ENCODE measurements around the gene SLK.

SLK gene

GRCh38 chr10:103930881-103931280, 36.1 kb upstream of the SLK start:
- DNase-seq (ENCODE audit: low spot score) = no peak
- H3K27me3 Mint-ChIP-seq (ENCODE audit: low read depth) = peaks cover 9% of the 10 kb centered on the region
- no peaks in the 10 kb centered on the region for H3K4me1 Mint-ChIP-seq (ENCODE audit: low read depth)
- H3K27ac Mint-ChIP-seq = no peak overlapping the region
- H3K36me3 Mint-ChIP-seq (ENCODE audit: low read depth) = no peaks in the 10 kb centered on the region
- H3K9me3 Mint-ChIP-seq = no peaks in the 10 kb centered on the region
- no peak overlapping the region for H3K4me3 Mint-ChIP-seq

GRCh38 chr10:103931603-103932002, 35.3 kb upstream of the SLK start:
- DNase-seq (ENCODE audit: low spot score) = no peak

GRCh38 chr10:103932271-103932670, 34.7 kb upstream of the SLK start:
- H3K27ac Mint-ChIP-seq = no peak overlapping the region
- DNase-seq (ENCODE audit: low spot score) = no peak
- no peaks in the 10 kb centered on the region for H3K9me3 Mint-ChIP-seq
- no peak overlapping the region for H3K4me3 Mint-ChIP-seq
- H3K36me3 Mint-ChIP-seq (ENCODE audit: low read depth) = no peaks in the 10 kb centered on the region
- peaks cover 6% of the 10 kb centered on the region for H3K27me3 Mint-ChIP-seq (ENCODE audit: low read depth)
- no peaks in the 10 kb centered on the region for H3K4me1 Mint-ChIP-seq (ENCODE audit: low read depth)

More at GRCh38 chr10:103931603-103932002, 35.3 kb upstream of the SLK start:
- Mint-ChIP-seq H3K27me3 (ENCODE audit: low read depth) (peaks cover 6% of the 10 kb centered on the region), H3K9me3 (no peaks in the 10 kb centered on the region), H3K36me3 (ENCODE audit: low read depth) (no peaks in the 10 kb centered on the region), H3K4me3 (no peak overlapping the region), H3K4me1 (ENCODE audit: low read depth) (no peaks in the 10 kb centered on the region), H3K27ac (no peak overlapping the region)

DNA sequence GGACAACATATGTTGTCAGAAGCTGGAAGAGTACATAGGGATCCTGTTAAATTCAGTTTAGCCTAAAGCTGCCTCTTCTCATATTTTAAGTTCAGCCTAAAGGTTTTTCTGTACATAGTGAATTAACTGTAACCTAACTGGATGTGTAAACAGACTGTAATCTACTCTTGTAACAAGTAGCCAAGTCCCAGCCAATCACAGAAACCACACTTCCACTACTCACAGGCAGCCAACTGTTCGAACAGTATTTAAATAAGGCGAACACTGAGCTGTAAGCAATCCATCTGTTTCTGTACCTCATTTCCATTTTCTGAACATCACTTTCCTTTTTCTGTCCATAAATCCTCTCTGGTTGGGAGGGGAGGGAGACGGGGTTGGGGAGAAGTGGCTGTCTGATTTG, 34.0 kb upstream of the SLK start:
- Mint-ChIP-seq H3K27ac (no peak overlapping the region), H3K9me3 (no peaks in the 10 kb centered on the region), H3K4me1 (ENCODE audit: low read depth) (no peaks in the 10 kb centered on the region), H3K27me3 (ENCODE audit: low read depth) (peaks cover 6% of the 10 kb centered on the region), H3K36me3 (ENCODE audit: low read depth) (no peaks in the 10 kb centered on the region), H3K4me3 (no peak overlapping the region)
- DNase-seq (ENCODE audit: low spot score) = no peak

DNA sequence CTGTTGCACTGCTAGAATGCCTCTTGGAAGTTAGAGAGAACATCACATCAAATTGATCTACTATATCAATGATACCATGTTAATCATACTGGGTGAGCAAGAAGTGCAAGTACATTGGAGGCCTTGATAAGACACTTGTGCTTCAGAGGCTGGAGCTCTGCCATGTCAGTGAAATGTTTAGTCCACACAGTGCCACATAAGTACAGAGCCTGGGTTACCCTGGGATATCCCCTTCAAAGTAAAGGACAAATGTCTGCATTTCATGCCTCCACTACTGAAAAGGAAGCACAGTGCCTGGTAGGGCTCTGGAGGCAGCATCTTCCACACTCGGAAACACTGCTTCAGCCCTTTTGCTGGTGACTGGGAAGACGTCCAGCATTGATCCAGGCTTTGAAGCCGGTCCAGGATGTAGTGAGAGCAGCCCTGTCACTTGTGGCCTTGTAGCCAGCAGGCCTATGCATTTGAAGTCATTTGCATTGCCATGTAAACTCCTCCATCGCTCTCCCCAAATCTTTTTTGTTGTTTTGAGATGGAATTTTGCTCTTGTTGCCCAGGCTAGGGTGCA, 33.3 kb upstream of the SLK start:
- no peak for DNase-seq (ENCODE audit: low spot score)
- H3K27me3 Mint-ChIP-seq (ENCODE audit: low read depth) = peaks cover 7% of the 10 kb centered on the region
- no peak overlapping the region for H3K4me3 Mint-ChIP-seq
- H3K4me1 Mint-ChIP-seq (ENCODE audit: low read depth) = no peaks in the 10 kb centered on the region
- H3K36me3 Mint-ChIP-seq (ENCODE audit: low read depth) = no peaks in the 10 kb centered on the region
- no peaks in the 10 kb centered on the region for H3K9me3 Mint-ChIP-seq
- no peak overlapping the region for H3K27ac Mint-ChIP-seq

DNA sequence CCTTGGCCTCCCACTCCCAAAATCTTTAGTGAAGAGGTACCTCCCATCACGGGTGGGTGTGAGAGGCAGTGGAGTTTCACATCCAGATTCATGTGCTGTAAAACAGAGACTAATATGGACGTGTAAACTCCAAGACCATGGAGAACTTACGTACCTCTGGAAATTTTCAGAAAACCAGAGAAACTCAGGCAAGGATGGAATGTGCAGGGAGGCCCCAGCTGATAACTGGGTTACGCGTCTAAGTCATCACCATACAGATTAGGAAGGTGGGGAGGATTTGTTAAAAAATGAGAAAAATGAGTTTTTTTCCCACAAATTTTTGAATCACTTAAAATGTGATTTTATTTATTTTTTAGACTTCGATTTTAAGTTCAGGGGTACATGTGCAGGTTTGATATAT, 32.6 kb upstream of the SLK start:
- H3K4me1 Mint-ChIP-seq (ENCODE audit: low read depth) = no peaks in the 10 kb centered on the region
- DNase-seq (ENCODE audit: low spot score) = no peak
- no peak overlapping the region for H3K4me3 Mint-ChIP-seq
- peaks cover 10% of the 10 kb centered on the region for H3K27me3 Mint-ChIP-seq (ENCODE audit: low read depth)
- H3K27ac Mint-ChIP-seq = no peak overlapping the region
- H3K36me3 Mint-ChIP-seq (ENCODE audit: low read depth) = no peaks in the 10 kb centered on the region
- H3K9me3 Mint-ChIP-seq = no peaks in the 10 kb centered on the region

- Mint-ChIP-seq H3K4me1 (ENCODE audit: low read depth) (no peaks in the 10 kb centered on the region), H3K9me3 (no peaks in the 10 kb centered on the region), H3K27ac (no peak overlapping the region), H3K27me3 (ENCODE audit: low read depth) (peaks cover 12% of the 10 kb centered on the region), H3K36me3 (ENCODE audit: low read depth) (no peaks in the 10 kb centered on the region), H3K4me3 (no peak overlapping the region)
- DNase-seq (ENCODE audit: low spot score) = no peak
Measured at GRCh38 chr10:103936022-103936421, 30.9 kb upstream of the SLK start.

DNA sequence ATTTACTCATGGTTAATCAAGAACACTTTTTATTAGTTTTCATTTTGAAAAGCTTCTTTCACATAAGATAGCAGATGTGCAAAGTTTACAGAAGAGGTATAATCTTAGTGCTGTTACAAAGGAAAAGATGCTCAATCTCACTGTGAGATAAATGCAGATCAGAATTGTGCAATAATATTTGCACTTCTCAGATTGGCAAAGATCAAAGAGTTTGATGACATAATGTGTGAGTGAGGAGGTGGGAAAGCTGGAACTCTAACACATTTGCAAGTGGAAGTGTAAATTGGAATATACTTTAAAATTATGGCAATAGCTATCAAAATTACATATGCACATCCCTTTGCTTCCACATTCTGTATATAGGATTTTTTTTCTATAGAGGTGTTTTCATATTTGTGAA, 27.4 kb upstream of the SLK start:
- Mint-ChIP-seq H3K9me3 (no peaks in the 10 kb centered on the region), H3K27ac (no peak overlapping the region), H3K27me3 (ENCODE audit: low read depth) (peaks cover 17% of the 10 kb centered on the region), H3K4me3 (no peak overlapping the region), H3K36me3 (ENCODE audit: low read depth) (no peaks in the 10 kb centered on the region), H3K4me1 (ENCODE audit: low read depth) (no peaks in the 10 kb centered on the region)
- no peak for DNase-seq (ENCODE audit: low spot score)

DNA sequence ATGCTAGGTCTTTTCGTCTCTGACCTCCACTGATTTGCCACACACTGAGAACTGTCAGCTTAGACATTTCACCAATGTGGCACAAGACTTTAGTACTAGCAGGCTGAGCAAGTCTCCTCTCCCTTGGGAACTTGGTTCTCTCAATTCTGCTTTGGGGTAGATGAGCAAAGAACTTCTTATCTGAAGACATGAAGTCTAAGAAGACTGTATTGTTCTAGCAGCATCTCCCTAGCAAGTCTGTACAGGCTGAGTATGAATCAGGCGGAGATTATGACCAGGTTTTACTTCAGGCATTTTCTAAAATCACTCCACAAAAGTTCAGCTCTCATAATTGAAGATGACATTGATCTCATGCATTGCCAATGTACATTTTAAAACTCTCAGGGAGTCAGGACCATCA, 25.1 kb upstream of the SLK start:
- Mint-ChIP-seq H3K27me3 (ENCODE audit: low read depth) (peaks cover 11% of the 10 kb centered on the region), H3K9me3 (no peaks in the 10 kb centered on the region), H3K4me1 (ENCODE audit: low read depth) (peaks cover under 1% of the 10 kb centered on the region), H3K36me3 (ENCODE audit: low read depth) (no peaks in the 10 kb centered on the region), H3K27ac (no peak overlapping the region), H3K4me3 (no peak overlapping the region)
- DNase-seq (ENCODE audit: low spot score) = no peak

- H3K9me3 Mint-ChIP-seq = no peaks in the 10 kb centered on the region
- no peak overlapping the region for H3K4me3 Mint-ChIP-seq
- no peaks in the 10 kb centered on the region for H3K36me3 Mint-ChIP-seq (ENCODE audit: low read depth)
- H3K4me1 Mint-ChIP-seq (ENCODE audit: low read depth) = peaks cover 9% of the 10 kb centered on the region
- no peak overlapping the region for H3K27ac Mint-ChIP-seq
- H3K27me3 Mint-ChIP-seq (ENCODE audit: low read depth) = peaks cover 11% of the 10 kb centered on the region
- no peak for DNase-seq (ENCODE audit: low spot score)
Measured at GRCh38 chr10:103942866-103943265, 24.1 kb upstream of the SLK start.

- Mint-ChIP-seq H3K9me3 (no peaks in the 10 kb centered on the region), H3K4me3 (peak overlapping the region; percentile 69), H3K4me1 (ENCODE audit: low read depth) (peaks cover 13% of the 10 kb centered on the region), H3K27me3 (ENCODE audit: low read depth) (peaks cover 3% of the 10 kb centered on the region), H3K36me3 (ENCODE audit: low read depth) (no peaks in the 10 kb centered on the region), H3K27ac (peak overlapping the region; percentile 75)
- DNase-seq (ENCODE audit: low spot score) = no peak
Measured at GRCh38 chr10:103947799-103948516, 19.0 kb upstream of the SLK start.

DNA sequence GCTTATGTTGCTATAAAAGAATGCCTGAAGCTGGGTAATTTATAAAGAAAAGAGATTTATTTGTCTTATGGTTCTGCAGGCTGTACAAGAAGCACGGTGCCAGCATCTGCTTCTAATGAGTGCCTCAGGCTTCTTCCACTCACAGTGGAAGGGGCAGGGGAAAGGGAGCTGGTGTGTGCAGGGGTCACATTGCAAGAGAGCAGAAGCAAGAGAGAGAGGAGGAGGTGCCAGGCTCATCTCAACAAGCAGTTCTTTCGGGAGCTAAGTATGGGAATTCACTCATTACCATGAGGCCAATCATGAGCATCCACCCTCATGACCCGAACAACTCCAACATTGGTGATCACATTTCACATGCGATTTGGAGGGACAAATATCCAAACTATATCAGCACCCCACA, 17.2 kb upstream of the SLK start:
- H3K27ac Mint-ChIP-seq = no peak overlapping the region
- no peak overlapping the region for H3K4me3 Mint-ChIP-seq
- H3K4me1 Mint-ChIP-seq (ENCODE audit: low read depth) = peaks cover 13% of the 10 kb centered on the region
- H3K9me3 Mint-ChIP-seq = peaks cover 14% of the 10 kb centered on the region
- no peaks in the 10 kb centered on the region for H3K36me3 Mint-ChIP-seq (ENCODE audit: low read depth)
- DNase-seq (ENCODE audit: low spot score) = no peak
- peaks cover 9% of the 10 kb centered on the region for H3K27me3 Mint-ChIP-seq (ENCODE audit: low read depth)

- peaks cover 13% of the 10 kb centered on the region for H3K4me1 Mint-ChIP-seq (ENCODE audit: low read depth)
- H3K27me3 Mint-ChIP-seq (ENCODE audit: low read depth) = peaks cover 12% of the 10 kb centered on the region
- H3K9me3 Mint-ChIP-seq = peaks cover 18% of the 10 kb centered on the region
- peaks cover 2% of the 10 kb centered on the region for H3K36me3 Mint-ChIP-seq (ENCODE audit: low read depth)
- H3K27ac Mint-ChIP-seq = no peak overlapping the region
- DNase-seq (ENCODE audit: low spot score) = no peak
- H3K4me3 Mint-ChIP-seq = no peak overlapping the region
Measured at GRCh38 chr10:103951183-103951582, 15.8 kb upstream of the SLK start.

GRCh38 chr10:103951942-103952341, 15.0 kb upstream of the SLK start:
- peaks cover 16% of the 10 kb centered on the region for H3K27me3 Mint-ChIP-seq (ENCODE audit: low read depth)
- no peak overlapping the region for H3K27ac Mint-ChIP-seq
- H3K36me3 Mint-ChIP-seq (ENCODE audit: low read depth) = peaks cover 2% of the 10 kb centered on the region
- H3K4me3 Mint-ChIP-seq = no peak overlapping the region
- H3K9me3 Mint-ChIP-seq = peaks cover 18% of the 10 kb centered on the region
- peaks cover 14% of the 10 kb centered on the region for H3K4me1 Mint-ChIP-seq (ENCODE audit: low read depth)
- no peak for DNase-seq (ENCODE audit: low spot score)

DNA sequence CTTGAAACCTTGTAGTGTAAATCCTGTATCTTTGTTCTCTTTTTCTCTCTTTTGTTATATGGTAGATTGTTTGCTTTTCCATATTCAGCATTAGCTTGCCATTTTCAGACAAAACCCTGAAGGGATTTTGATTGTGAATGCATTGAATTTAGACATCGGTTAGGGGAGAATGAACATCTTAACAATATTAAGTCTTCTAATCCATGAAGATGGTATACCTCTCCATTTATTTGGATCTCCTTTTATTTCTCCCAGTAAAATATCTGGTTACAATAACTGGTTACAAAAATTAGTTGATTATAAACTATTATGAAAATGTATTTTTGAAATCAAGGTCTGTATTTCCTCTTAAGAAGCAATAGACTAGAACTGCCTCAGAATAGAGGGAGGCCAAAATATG, 12.4 kb upstream of the SLK start:
- Mint-ChIP-seq H3K27me3 (ENCODE audit: low read depth) (peaks cover 30% of the 10 kb centered on the region), H3K4me1 (ENCODE audit: low read depth) (peaks cover 3% of the 10 kb centered on the region), H3K4me3 (no peak overlapping the region), H3K36me3 (ENCODE audit: low read depth) (peaks cover 2% of the 10 kb centered on the region), H3K27ac (no peak overlapping the region), H3K9me3 (peaks cover 18% of the 10 kb centered on the region)
- no peak for DNase-seq (ENCODE audit: low spot score)
